WTC11 (cell line): ENCODE data around the gene CRACR2B. TPM values are rescaled to one million over a fixed set of nuclear protein-coding genes. Genes with fewer than 3 reads are reported as not detected.

Experiments
- ATAC-seq: fragments of 200-7000 bp; cut with Tn5 transposase; 2 replicates; pipeline ENCODE4 v1.10.0; 2021; ENCODE audit warnings: mild to moderate bottlenecking, moderate library complexity
- CTCF ChIA-PET: fragments of 300-600 bp; sonication (Branson Sonifier 250); formaldehyde crosslinking; loops from one replicate; lab custom pipeline; 2021; ENCODE audit warnings: antibody characterized with exemption; lab: Charles Lee
- POLR2A ChIA-PET: fragments of 350-600 bp; sonication (Branson Sonifier 250); formaldehyde crosslinking; loops from one replicate; lab custom pipeline; 2021; ENCODE audit warnings: antibody characterized with exemption; lab: Charles Lee
- DNase-seq: peaks from one replicate; pipeline ENCODE4 v3.0.0; 2021; ENCODE audit warnings: low spot score
- H3K27ac Mint-ChIP-seq: 2 replicates; pipeline ENCODE4 v1.8.0; 2021; ENCODE audit warnings: mixed read lengths
- H3K27me3 Mint-ChIP-seq: 2 replicates; pipeline ENCODE4 v1.8.0; 2021; ENCODE audit warnings: low read depth, mild to moderate bottlenecking, moderate library complexity, mixed read lengths
- H3K36me3 Mint-ChIP-seq: 2 replicates; pipeline ENCODE4 v1.8.0; 2021; ENCODE audit warnings: mixed read lengths
- H3K4me1 Mint-ChIP-seq: 2 replicates; pipeline ENCODE4 v1.8.0; 2022; ENCODE audit warnings: mixed read lengths
- H3K4me3 Mint-ChIP-seq: 2 replicates; pipeline ENCODE4 v1.8.0; 2021; ENCODE audit warnings: mild to moderate bottlenecking, moderate library complexity, mixed read lengths
- H3K9me3 Mint-ChIP-seq: 2 replicates; pipeline ENCODE4 v1.8.0; 2021; ENCODE audit warnings: mixed read lengths
- CREB1 ChIP-seq: sonication (generic); formaldehyde crosslinking; IDR thresholded peaks from 2 replicates; pipeline ENCODE4 v1.8.0; 2023; ENCODE audit warnings: mild to moderate bottlenecking, missing genetic modification reagents
- CTCF ChIP-seq: fragments of 200-600 bp; IDR thresholded peaks from 2 replicates; pipeline ENCODE4 v1.8.0; 2022; ENCODE audit warnings: antibody characterized with exemption
- E2F1 ChIP-seq: sonication (generic); formaldehyde crosslinking; IDR thresholded peaks from 2 replicates; pipeline ENCODE4 v1.8.0; 2022; ENCODE audit warnings: mild to moderate bottlenecking, missing genetic modification reagents
- ELF4 ChIP-seq: sonication (generic); formaldehyde crosslinking; IDR thresholded peaks from 2 replicates; pipeline ENCODE4 v1.8.1; 2022; ENCODE audit warnings: low read depth, mild to moderate bottlenecking, moderate library complexity, missing genetic modification reagents
- ERG ChIP-seq: fragments of 250-450 bp; sonication (Bioruptor Pico); IDR thresholded peaks from 2 replicates; pipeline ENCODE4 v1.8.0; 2021; ENCODE audit warnings: mild to moderate bottlenecking
- ETV6 ChIP-seq: sonication (generic); formaldehyde crosslinking; IDR thresholded peaks from 2 replicates; pipeline ENCODE4 v1.8.1; 2022; ENCODE audit warnings: mild to moderate bottlenecking, missing genetic modification reagents
- FOXP4 ChIP-seq: sonication (generic); formaldehyde crosslinking; IDR thresholded peaks from 2 replicates; pipeline ENCODE4 v1.8.0; 2022; ENCODE audit warnings: mild to moderate bottlenecking, missing genetic modification reagents
- HMGA2 ChIP-seq: fragments of 250-450 bp; sonication (Bioruptor Pico); IDR thresholded peaks from 2 replicates; pipeline ENCODE4 v1.4.0; 2021; ENCODE audit warnings: mild to moderate bottlenecking, moderate library complexity
- HMGXB4 ChIP-seq: sonication (generic); formaldehyde crosslinking; IDR thresholded peaks from 2 replicates; pipeline ENCODE4 v1.8.1; 2023; ENCODE audit warnings: mild to moderate bottlenecking, moderate library complexity, missing genetic modification reagents
- MLX ChIP-seq: sonication (generic); formaldehyde crosslinking; IDR thresholded peaks from 2 replicates; pipeline ENCODE4 v1.8.1; 2023; ENCODE audit warnings: mild to moderate bottlenecking, missing genetic modification reagents, moderate library complexity
- NFATC4 ChIP-seq: fragments of 250-450 bp; sonication (Bioruptor Pico); IDR thresholded peaks from 2 replicates; pipeline ENCODE4 v1.9.0; 2021; ENCODE audit warnings: mild to moderate bottlenecking
- NFE2L1 ChIP-seq: sonication (generic); formaldehyde crosslinking; IDR thresholded peaks from 2 replicates; pipeline ENCODE4 v1.8.1; 2023; ENCODE audit warnings: missing genetic modification reagents
- NR1H2 ChIP-seq: sonication (generic); formaldehyde crosslinking; IDR thresholded peaks from 2 replicates; pipeline ENCODE4 v1.9.0; 2021; ENCODE audit warnings: mild to moderate bottlenecking, moderate library complexity, missing genetic modification reagents
- SP1 ChIP-seq: sonication (generic); formaldehyde crosslinking; conservative IDR thresholded peaks from 2 replicates; pipeline ENCODE4 v1.8.1; 2022; ENCODE audit warnings: missing genetic modification reagents
- TEAD1 ChIP-seq: sonication (generic); formaldehyde crosslinking; IDR thresholded peaks from 2 replicates; pipeline ENCODE4 v1.8.0; 2022; ENCODE audit warnings: mild to moderate bottlenecking, missing genetic modification reagents
- TEAD4 ChIP-seq: sonication (generic); formaldehyde crosslinking; IDR thresholded peaks from 2 replicates; pipeline ENCODE4 v1.8.0; 2022; ENCODE audit warnings: mild to moderate bottlenecking, missing genetic modification reagents
- ZMAT4 ChIP-seq: fragments of 250-450 bp; sonication (Bioruptor Pico); IDR thresholded peaks from 2 replicates; pipeline ENCODE4 v1.9.0; 2021; ENCODE audit warnings: mild to moderate bottlenecking
- ZNF317 ChIP-seq: sonication (generic); formaldehyde crosslinking; IDR thresholded peaks from 2 replicates; pipeline ENCODE4 v1.8.1; 2023; ENCODE audit warnings: low read depth, mild to moderate bottlenecking, moderate library complexity, missing genetic modification reagents, borderline replicate concordance
- ZNF396 ChIP-seq: fragments of 250-450 bp; sonication (Bioruptor Pico); IDR thresholded peaks from 2 replicates; pipeline ENCODE4 v1.8.0; 2021; ENCODE audit warnings: mild to moderate bottlenecking, moderate library complexity, borderline replicate concordance
- ZNF512 ChIP-seq: sonication (generic); formaldehyde crosslinking; IDR thresholded peaks from 2 replicates; pipeline ENCODE4 v1.8.1; 2022; ENCODE audit warnings: missing genetic modification reagents, borderline replicate concordance
- total RNA-seq: library from RNA; stranded (reverse); gene quantifications from 3 replicates; pipeline ENCODE4 v1.2.3, GENCODE V29; 2021

The CRACR2B gene
- total RNA-seq, 1 experiment from 2014 or later = 46.5 TPM

- Mint-ChIP-seq H3K27ac (no peak overlapping the region), H3K4me3 (no peak overlapping the region), H3K36me3 (peaks cover 3% of the 10 kb centered on the region), H3K4me1 (peaks cover 23% of the 10 kb centered on the region), H3K27me3 (no peaks in the 10 kb centered on the region), H3K9me3 (no peaks in the 10 kb centered on the region)
- TF ChIP-seq HMGA2 = no peak
- TF ChIP-seq NFATC4 = no peak
- no peak for TF ChIP-seq HMGXB4 (CRISPR knock-in tag)
- no peak for TF ChIP-seq ZNF512 (CRISPR knock-in tag)
- TF ChIP-seq ETV6 = no peak
- TF ChIP-seq NR1H2 (CRISPR knock-in tag) = no peak
- no peak for TF ChIP-seq CTCF
- TF ChIP-seq CREB1 = no peak
- TF ChIP-seq SP1 (CRISPR knock-in tag) = no peak
- TF ChIP-seq ELF4 = no peak
- no peak for TF ChIP-seq ZNF396 (CRISPR knock-in tag)
- POLR2A ChIA-PET = no interaction called here
- CTCF ChIA-PET = interaction anchor here (1.0 kb wide), 1 partner anchor 10 kb away, joined by 3 read pairs; no protein-coding TSS in a partner anchor
- no peak for DNase-seq
- ATAC-seq = no peak
Measured at GRCh38 chr11:787084-787675, 40.5 kb upstream of the CRACR2B start.

GRCh38 chr11:788009-788640, 39.6 kb upstream of the CRACR2B start:
- Mint-ChIP-seq H3K4me1 (peaks cover 18% of the 10 kb centered on the region), H3K4me3 (no peak overlapping the region), H3K27me3 (no peaks in the 10 kb centered on the region), H3K9me3 (no peaks in the 10 kb centered on the region), H3K36me3 (peaks cover 3% of the 10 kb centered on the region), H3K27ac (no peak overlapping the region)
- ChIA-PET CTCF (no interaction called here), POLR2A (no interaction called here)
- DNase-seq = no peak
- no peak for ATAC-seq
- no peak for TF ChIP-seq MLX (CRISPR knock-in tag)
- no peak for TF ChIP-seq TEAD1 (CRISPR knock-in tag)
- no peak for TF ChIP-seq E2F1 (CRISPR knock-in tag)
- TF ChIP-seq ERG (CRISPR knock-in tag) = no peak
- no peak for TF ChIP-seq ZNF512 (CRISPR knock-in tag)
- no peak for TF ChIP-seq NFE2L1 (CRISPR knock-in tag)
- TF ChIP-seq FOXP4 (CRISPR knock-in tag) = no peak
- TF ChIP-seq ZNF317 (CRISPR knock-in tag) = no peak
- no peak for TF ChIP-seq CREB1
- TF ChIP-seq TEAD4 (CRISPR knock-in tag) = no peak
- TF ChIP-seq ZMAT4 (CRISPR knock-in tag) = no peak
